Nephron progenitor cell (in vitro differentiated cells): ENCODE measurements around the gene P2RX5.

Experiments
- DNase-seq: peaks from one replicate; pipeline ENCODE4 v3.0.0; 2021
- H3K27ac Mint-ChIP-seq: 2 replicates; pipeline ENCODE4 v1.8.0; 2021; ENCODE audit warnings: mild to moderate bottlenecking, moderate library complexity, mixed read lengths
- H3K27me3 Mint-ChIP-seq: 2 replicates; pipeline ENCODE4 v1.8.0; 2021; ENCODE audit warnings: mild to moderate bottlenecking, low read depth, mixed read lengths; ENCODE audit not compliant: poor library complexity
- H3K36me3 Mint-ChIP-seq: 2 replicates; pipeline ENCODE4 v1.8.0; 2021; ENCODE audit warnings: low read depth, mixed read lengths
- H3K4me1 Mint-ChIP-seq: 2 replicates; pipeline ENCODE4 v1.8.0; 2021; ENCODE audit warnings: mixed read lengths
- H3K4me3 Mint-ChIP-seq: 2 replicates; pipeline ENCODE4 v1.8.0; 2021; ENCODE audit warnings: mild to moderate bottlenecking, moderate library complexity, mixed read lengths
- H3K9me3 Mint-ChIP-seq: 2 replicates; pipeline ENCODE4 v1.8.0; 2021; ENCODE audit warnings: mild to moderate bottlenecking, moderate library complexity, mixed read lengths
- CTCF ChIP-seq: fragments of 200-600 bp; sonication (generic); IDR thresholded peaks from 2 replicates; pipeline ENCODE4 v1.5.0; 2021; ENCODE audit warnings: antibody characterized with exemption

The P2RX5 gene

DNA sequence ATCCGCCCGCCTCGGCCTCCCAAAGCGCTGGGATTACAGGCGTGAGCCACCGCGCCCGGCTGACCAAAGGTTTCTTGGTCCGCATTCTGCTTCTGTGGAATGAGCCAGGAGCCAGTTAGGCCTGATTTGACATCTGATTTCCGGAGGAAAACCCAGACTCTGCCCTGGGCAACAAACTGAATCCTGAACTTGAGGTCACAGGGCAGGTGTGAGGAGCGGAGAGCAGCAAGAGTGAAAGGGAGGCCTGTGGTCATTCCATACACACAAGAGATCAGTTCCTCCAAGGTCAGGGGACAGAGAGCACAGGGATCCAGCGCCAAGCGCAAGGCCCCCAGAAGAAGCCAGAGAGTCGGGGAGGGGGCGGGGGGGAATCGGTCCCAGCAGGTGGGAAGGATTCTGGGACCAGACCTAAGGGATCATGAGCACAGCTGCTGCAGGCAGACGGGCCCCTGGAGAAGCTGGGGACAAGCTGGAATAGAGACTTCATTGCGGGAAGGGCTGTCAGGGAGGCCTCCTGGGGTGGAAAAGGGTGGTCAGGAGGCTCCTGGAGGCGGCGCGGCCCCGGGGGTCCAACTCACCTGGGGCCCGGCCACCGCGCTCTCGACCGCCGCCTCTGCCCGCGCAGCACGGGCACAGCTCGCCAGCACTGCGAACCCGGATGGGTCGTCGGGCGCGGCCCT lies 60.3 kb downstream of the P2RX5 start:
- Mint-ChIP-seq H3K27me3 (peaks cover 4% of the 10 kb centered on the region), H3K4me3 (peak overlapping the region; percentile 97), H3K27ac (no peak overlapping the region), H3K4me1 (peaks cover 44% of the 10 kb centered on the region), H3K36me3 (peaks cover 12% of the 10 kb centered on the region), H3K9me3 (no peaks in the 10 kb centered on the region)
- DNase-seq: no peak
- no peak for TF ChIP-seq CTCF

DNA sequence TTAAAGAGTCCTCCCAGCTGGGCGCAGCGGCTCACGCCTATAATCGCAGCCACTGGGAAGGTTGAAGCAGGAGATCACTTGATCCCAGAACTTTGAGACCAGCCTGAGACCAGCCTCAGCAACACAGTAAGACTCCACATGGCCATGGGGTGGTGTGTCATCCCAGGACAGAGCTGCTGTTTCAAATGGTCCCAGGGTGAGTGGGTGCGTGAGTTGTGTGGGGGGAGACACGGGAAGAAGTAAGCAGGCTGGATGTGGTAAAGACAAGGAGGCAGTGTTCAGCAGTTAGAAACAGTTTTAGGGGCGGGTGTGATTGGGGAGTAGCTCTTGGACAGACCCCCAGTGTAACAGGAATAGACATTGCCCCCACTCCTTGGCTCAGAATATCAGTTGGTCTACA lies 63.7 kb downstream of the P2RX5 start:
- Mint-ChIP-seq H3K9me3 (no peaks in the 10 kb centered on the region), H3K4me3 (no peak overlapping the region)

GRCh38 chr17:3630781-3631180 lies 65.2 kb downstream of the P2RX5 start:
- peaks cover 4% of the 10 kb centered on the region for H3K27me3 Mint-ChIP-seq
- H3K9me3 Mint-ChIP-seq: no peaks in the 10 kb centered on the region
- H3K27ac Mint-ChIP-seq: peak overlapping the region; percentile 57
- H3K4me1 Mint-ChIP-seq: peaks cover 20% of the 10 kb centered on the region
- TF ChIP-seq CTCF: no peak
- peaks cover 42% of the 10 kb centered on the region for H3K36me3 Mint-ChIP-seq
- no peak overlapping the region for H3K4me3 Mint-ChIP-seq
- DNase-seq: no peak

More for the DNA sequence above, 63.7 kb downstream of the P2RX5 start:
- peaks cover 28% of the 10 kb centered on the region for H3K36me3 Mint-ChIP-seq
- peak overlapping the region; percentile 29 for H3K27ac Mint-ChIP-seq
- peaks cover 4% of the 10 kb centered on the region for H3K27me3 Mint-ChIP-seq
- no peak for TF ChIP-seq CTCF
- peaks cover 19% of the 10 kb centered on the region for H3K4me1 Mint-ChIP-seq
- no peak for DNase-seq

DNA sequence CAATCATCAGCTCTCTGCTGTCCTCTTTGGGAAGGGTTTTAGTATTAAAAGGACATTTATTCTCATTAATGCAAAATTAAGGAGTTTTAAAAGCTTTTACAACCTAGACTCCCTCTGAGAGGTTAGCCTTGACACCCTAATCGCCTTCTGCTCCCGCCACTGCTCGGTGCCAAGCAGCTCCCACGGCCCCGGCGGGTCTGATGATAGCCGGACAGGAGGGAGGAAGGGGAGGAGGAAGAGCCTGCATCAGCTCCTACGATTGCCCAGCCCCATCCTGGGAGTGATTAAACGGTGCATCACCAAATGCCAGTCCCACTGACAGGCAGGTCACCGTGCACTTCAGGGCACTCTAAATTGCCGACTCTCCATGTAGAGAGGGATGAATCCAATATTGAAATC lies 68.2 kb downstream of the P2RX5 start:
- peaks cover 56% of the 10 kb centered on the region for H3K36me3 Mint-ChIP-seq
- no peak overlapping the region for H3K4me3 Mint-ChIP-seq
- no peak for TF ChIP-seq CTCF
- H3K27me3 Mint-ChIP-seq: no peaks in the 10 kb centered on the region
- peak overlapping the region; percentile 54 for H3K27ac Mint-ChIP-seq
- H3K4me1 Mint-ChIP-seq: peaks cover 7% of the 10 kb centered on the region
- no peak for DNase-seq
- H3K9me3 Mint-ChIP-seq: no peaks in the 10 kb centered on the region

- no peak overlapping the region for H3K4me3 Mint-ChIP-seq
- DNase-seq: no peak
- no peaks in the 10 kb centered on the region for H3K9me3 Mint-ChIP-seq
- H3K27ac Mint-ChIP-seq: no peak overlapping the region
- TF ChIP-seq CTCF: no peak
- H3K36me3 Mint-ChIP-seq: peaks cover 53% of the 10 kb centered on the region
- H3K27me3 Mint-ChIP-seq: no peaks in the 10 kb centered on the region
- H3K4me1 Mint-ChIP-seq: peaks cover 7% of the 10 kb centered on the region
These were observed 68.9 kb downstream of the P2RX5 start for GRCh38 chr17:3626831-3627768.
